Stimulated activated naive CD8-positive, alpha-beta T cell treated with anti-CD3 and anti-CD28 coated beads, Interleukin-15, amount 100 ng/mL, for 72 hours (primary cell): ENCODE measurements around the gene SNAP91.
"Not testable (repeated sequence)": the region's sequence is repeated elsewhere in the genome, so short reads cannot be mapped to it uniquely, and the experiment has no call there.

Experiments
- ATAC-seq: fragments of 150-1000 bp; cut with Tn5 transposase; 2 replicates; pipeline ENCODE4 v1.10.0; 2021; ENCODE audit warnings: mild to moderate bottlenecking, moderate library complexity
- DNase-seq, 2 donors: peaks; one replicate each; pipeline ENCODE4 v3.0.0; 2021 to 2022
- H3K27ac Mint-ChIP-seq, 2 donors: one replicate each; pipeline ENCODE4 v1.8.0; 2022; ENCODE audit warnings: mild to moderate bottlenecking in 2 of 2, mixed read lengths in 2 of 2, moderate library complexity in 2 of 2
- H3K27me3 Mint-ChIP-seq: one replicate; pipeline ENCODE4 v1.8.0; 2022; ENCODE audit warnings: mixed read lengths
- H3K4me1 Mint-ChIP-seq: one replicate; pipeline ENCODE4 v1.8.0; 2022; ENCODE audit warnings: mild to moderate bottlenecking, mixed read lengths
- H3K4me3 Mint-ChIP-seq, 2 donors: one replicate each; pipeline ENCODE4 v1.8.0; 2022; ENCODE audit warnings: mild to moderate bottlenecking in 2 of 2, mixed read lengths in 2 of 2, moderate library complexity in 1 of 2
- H3K9me3 Mint-ChIP-seq, 2 donors: one replicate each; pipeline ENCODE4 v1.8.0; 2022; ENCODE audit warnings: mixed read lengths in 2 of 2

Gene SNAP91

GRCh38 chr6:83702077-83702476, 6.8 kb downstream of the SNAP91 start:
- Mint-ChIP-seq H3K27ac (no peak overlapping the region), H3K4me3 (no peak overlapping the region), H3K9me3 (no peaks in the 10 kb centered on the region), H3K27me3 (peaks cover 29% of the 10 kb centered on the region), H3K4me1 (no peaks in the 10 kb centered on the region)
- no peak for ATAC-seq
- DNase-seq = no peak

GRCh38 chr6:83696674-83697073, 12.2 kb downstream of the SNAP91 start:
- Mint-ChIP-seq H3K27ac (no peak overlapping the region), H3K4me3 (no peak overlapping the region), H3K9me3 (no peaks in the 10 kb centered on the region), H3K4me1 (no peaks in the 10 kb centered on the region), H3K27me3 (peaks cover 10% of the 10 kb centered on the region)
- DNase-seq = no peak
- ATAC-seq = no peak

DNA sequence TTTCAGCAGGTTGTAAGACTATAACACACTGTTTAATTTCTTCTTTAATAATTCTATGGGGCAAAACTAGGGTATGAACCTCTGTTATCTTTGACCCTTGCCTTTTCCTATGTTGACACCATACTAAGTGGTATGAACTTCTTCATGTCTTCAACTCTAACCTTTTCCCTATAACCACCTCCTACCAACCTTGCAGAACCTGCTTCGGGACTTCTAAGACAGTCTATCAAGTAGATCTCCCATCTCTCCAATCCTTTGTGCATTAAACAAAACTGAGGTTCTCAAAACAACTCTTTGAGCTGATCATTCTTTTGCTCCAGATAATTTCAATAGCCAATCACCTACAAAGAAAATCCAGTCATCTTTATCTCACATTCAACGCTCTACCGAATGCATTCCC, 23.4 kb downstream of the SNAP91 start:
- no peak for DNase-seq
- H3K4me3 Mint-ChIP-seq = no peak overlapping the region
- H3K27ac Mint-ChIP-seq = no peak overlapping the region
- H3K9me3 Mint-ChIP-seq = peaks cover 8 to 13% of the 10 kb centered on the region in 2 donors
- no peak for ATAC-seq
- H3K4me1 Mint-ChIP-seq = no peaks in the 10 kb centered on the region
- no peaks in the 10 kb centered on the region for H3K27me3 Mint-ChIP-seq

DNA sequence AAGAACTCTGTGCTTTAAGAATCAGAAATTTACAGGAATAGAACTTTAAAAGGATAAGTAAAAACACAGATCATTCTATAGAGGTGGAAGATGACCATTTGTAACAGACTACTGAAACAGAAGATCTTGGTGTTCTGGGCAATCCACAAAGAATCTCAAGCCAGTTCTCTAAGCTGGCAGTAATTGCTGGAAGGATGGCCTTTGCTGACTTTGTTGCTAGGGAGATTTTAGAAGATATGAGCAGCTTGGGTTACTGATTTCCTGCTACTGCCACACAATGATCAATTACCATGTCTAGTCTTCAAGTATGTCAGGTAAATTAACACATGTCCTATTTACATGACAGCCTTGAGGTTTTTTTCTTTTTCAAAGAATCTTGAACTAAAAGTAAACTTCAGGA, 31.1 kb downstream of the SNAP91 start:
- peaks cover 0 to under 1% of the 10 kb centered on the region in 2 donors for H3K9me3 Mint-ChIP-seq
- no peak for ATAC-seq

GRCh38 chr6:83637953-83638352, 70.9 kb downstream of the SNAP91 start:
- peaks cover 5% of the 10 kb centered on the region for H3K27me3 Mint-ChIP-seq
- no peak for ATAC-seq

More for the DNA sequence above, 31.1 kb downstream of the SNAP91 start:
- Mint-ChIP-seq H3K4me1 (no peaks in the 10 kb centered on the region), H3K27me3 (no peaks in the 10 kb centered on the region), H3K27ac (no peak overlapping the region), H3K4me3 (no peak overlapping the region)
- DNase-seq = no peak

GRCh38 chr6:83636800-83637199, 72.1 kb downstream of the SNAP91 start:
- DNase-seq (no peak), ATAC-seq (no peak)
- H3K4me1 Mint-ChIP-seq = no peaks in the 10 kb centered on the region
- H3K27ac Mint-ChIP-seq = no peak overlapping the region
- no peak overlapping the region for H3K4me3 Mint-ChIP-seq
- H3K9me3 Mint-ChIP-seq = no peaks in the 10 kb centered on the region
- peaks cover 8% of the 10 kb centered on the region for H3K27me3 Mint-ChIP-seq

More at GRCh38 chr6:83637953-83638352, 70.9 kb downstream of the SNAP91 start:
- DNase-seq = no peak
- no peak overlapping the region for H3K27ac Mint-ChIP-seq
- no peaks in the 10 kb centered on the region for H3K4me1 Mint-ChIP-seq
- no peak overlapping the region for H3K4me3 Mint-ChIP-seq
- no peaks in the 10 kb centered on the region for H3K9me3 Mint-ChIP-seq

DNA sequence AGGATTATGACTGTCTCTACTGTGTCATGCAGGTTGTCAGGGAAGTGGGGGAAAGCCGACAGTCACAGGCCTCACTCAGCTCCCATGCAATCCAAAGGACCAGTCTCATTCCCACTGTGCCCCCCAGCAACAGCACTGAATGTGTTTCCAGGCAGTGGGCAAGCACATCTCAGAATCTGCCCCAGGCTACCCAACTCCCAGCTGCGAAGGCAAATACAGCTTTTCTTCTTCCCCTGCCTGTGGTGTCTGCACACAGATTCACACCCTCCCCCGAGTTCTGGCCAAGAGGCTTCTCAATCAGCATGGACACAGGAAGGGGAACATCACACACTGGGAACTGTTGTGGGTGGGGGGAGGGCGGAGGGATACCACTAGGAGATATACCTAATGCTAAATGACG, 75.3 kb downstream of the SNAP91 start:
- Mint-ChIP-seq H3K27ac (no peak overlapping the region), H3K4me3 (no peak overlapping the region), H3K4me1 (no peaks in the 10 kb centered on the region), H3K27me3 (peaks cover 8% of the 10 kb centered on the region), H3K9me3 (peaks cover 0 to 10% of the 10 kb centered on the region in 2 donors)
- no peak for ATAC-seq
- DNase-seq = no peak

DNA sequence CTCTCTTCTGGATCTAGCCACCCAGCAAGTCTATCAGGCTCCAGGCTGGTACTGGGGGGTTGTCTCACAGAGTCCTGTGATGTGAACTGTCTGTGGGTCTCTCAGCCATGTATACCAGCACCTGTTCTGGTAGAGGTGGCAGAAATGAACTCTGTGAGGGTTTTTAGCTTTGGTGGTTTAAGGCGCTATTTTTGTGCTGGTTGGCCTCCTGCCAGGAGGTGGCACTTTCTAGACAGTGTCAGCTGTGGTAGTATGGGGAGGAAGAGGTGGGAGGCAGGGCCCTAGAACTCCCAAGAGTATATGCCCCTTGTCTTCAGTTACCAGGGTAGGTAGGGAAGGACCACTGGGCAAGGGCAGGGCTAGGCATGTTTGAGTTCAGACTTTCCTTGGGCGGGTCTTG, 75.8 kb downstream of the SNAP91 start:
- no peak overlapping the region for H3K27ac Mint-ChIP-seq
- H3K4me1 Mint-ChIP-seq = no peaks in the 10 kb centered on the region

GRCh38 chr6:83629908-83630307, 79.0 kb downstream of the SNAP91 start:
- H3K4me1 Mint-ChIP-seq, ATAC-seq, DNase-seq, H3K27ac Mint-ChIP-seq, H3K27me3 Mint-ChIP-seq, H3K4me3 Mint-ChIP-seq: not testable (repeated sequence)
- peaks cover 3 to 31% of the 10 kb centered on the region in 2 donors for H3K9me3 Mint-ChIP-seq

More for the DNA sequence above, 75.8 kb downstream of the SNAP91 start:
- no peak overlapping the region for H3K4me3 Mint-ChIP-seq
- ATAC-seq (no peak), DNase-seq (no peak)
- H3K9me3 Mint-ChIP-seq = peaks cover 0 to 10% of the 10 kb centered on the region in 2 donors
- H3K27me3 Mint-ChIP-seq = peaks cover 8% of the 10 kb centered on the region

- H3K4me1 Mint-ChIP-seq = no peaks in the 10 kb centered on the region
- no peak for DNase-seq
- H3K4me3 Mint-ChIP-seq = no peak overlapping the region
- H3K9me3 Mint-ChIP-seq = no peaks in the 10 kb centered on the region
- H3K27ac Mint-ChIP-seq = no peak overlapping the region
- peak; percentile 37 for ATAC-seq
- H3K27me3 Mint-ChIP-seq = no peaks in the 10 kb centered on the region
Observed at GRCh38 chr6:83615025-83615999, 93.6 kb downstream of the SNAP91 start.

DNA sequence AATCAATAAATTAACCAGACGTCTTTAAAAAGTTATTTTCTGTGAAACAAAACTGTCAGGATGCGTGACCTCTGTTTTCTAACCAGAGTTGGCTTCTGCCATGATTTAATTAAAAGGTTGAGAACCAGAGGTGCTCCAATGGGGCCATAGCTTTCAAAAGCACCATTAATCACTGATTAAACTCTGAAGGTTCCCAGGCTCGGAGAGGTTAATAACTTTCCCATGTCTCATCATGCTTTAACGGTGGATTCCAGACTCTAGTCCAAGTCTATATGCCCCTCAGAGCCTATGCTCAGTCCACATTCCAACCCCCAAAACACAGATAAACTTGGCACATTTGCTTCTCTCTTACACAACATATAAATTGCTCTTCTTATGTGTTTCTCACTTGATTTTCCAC, 95.5 kb downstream of the SNAP91 start:
- Mint-ChIP-seq H3K9me3 (no peaks in the 10 kb centered on the region), H3K27ac (no peak overlapping the region), H3K27me3 (peaks cover 4% of the 10 kb centered on the region), H3K4me1 (no peaks in the 10 kb centered on the region), H3K4me3 (no peak overlapping the region)
- DNase-seq = no peak
- ATAC-seq = no peak

- H3K4me3 Mint-ChIP-seq = no peak overlapping the region
- DNase-seq = no peak
- H3K27ac Mint-ChIP-seq = no peak overlapping the region
- H3K4me1 Mint-ChIP-seq = no peaks in the 10 kb centered on the region
- H3K9me3 Mint-ChIP-seq = no peaks in the 10 kb centered on the region
- H3K27me3 Mint-ChIP-seq = peaks cover 5% of the 10 kb centered on the region
- ATAC-seq = no peak
Observed at GRCh38 chr6:83609248-83609647, 99.7 kb downstream of the SNAP91 start.

DNA sequence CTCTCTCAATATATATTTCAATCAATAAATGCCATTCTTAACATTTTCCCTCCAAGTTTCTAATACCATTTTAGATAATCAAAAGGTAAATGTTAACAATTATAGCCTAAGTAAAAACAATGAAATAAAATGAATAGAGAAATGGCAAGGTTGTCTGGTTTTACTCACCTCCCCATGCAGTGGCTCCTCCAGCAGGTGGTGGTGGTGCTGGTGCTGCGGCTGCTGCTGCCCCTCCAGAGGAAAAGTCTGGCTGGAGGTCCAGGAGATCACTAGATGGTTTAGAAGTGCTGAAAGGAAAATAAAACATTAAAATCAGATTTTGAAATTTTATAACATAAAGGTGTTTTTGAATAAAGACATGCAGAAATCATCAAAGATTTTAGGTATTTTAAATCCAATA, 103.4 kb downstream of the SNAP91 start:
- ATAC-seq = no peak
- Mint-ChIP-seq H3K4me1 (no peaks in the 10 kb centered on the region), H3K27me3 (peaks cover 5% of the 10 kb centered on the region), H3K4me3 (no peak overlapping the region), H3K27ac (no peak overlapping the region), H3K9me3 (no peaks in the 10 kb centered on the region)
- no peak for DNase-seq

DNA sequence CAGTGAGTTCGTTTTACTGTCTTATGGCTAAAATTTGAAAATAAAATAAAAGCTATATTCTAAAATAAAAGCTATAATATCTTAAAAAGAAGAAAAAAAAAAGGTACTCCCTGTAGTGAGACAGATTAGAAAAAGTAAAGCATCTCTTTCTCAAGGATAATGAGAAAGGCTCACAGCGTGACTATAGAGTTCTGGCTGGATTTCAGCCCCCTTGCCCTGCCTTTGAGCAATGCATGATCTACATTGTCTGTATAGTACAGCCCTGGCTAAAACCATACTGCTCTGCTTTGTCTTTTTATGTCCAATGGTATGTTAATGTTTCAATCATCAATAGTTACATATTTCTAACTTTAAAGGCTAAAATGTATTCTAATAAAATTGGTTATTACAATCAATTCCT, 105.3 kb downstream of the SNAP91 start:
- Mint-ChIP-seq H3K4me1 (no peaks in the 10 kb centered on the region), H3K27ac (no peak overlapping the region), H3K4me3 (no peak overlapping the region), H3K9me3 (no peaks in the 10 kb centered on the region), H3K27me3 (peaks cover 3% of the 10 kb centered on the region)
- DNase-seq = no peak
- ATAC-seq = no peak

GRCh38 chr6:83601119-83601518, 107.8 kb downstream of the SNAP91 start:
- DNase-seq (no peak), ATAC-seq (no peak)
- H3K4me3 Mint-ChIP-seq = no peak overlapping the region
- no peaks in the 10 kb centered on the region for H3K27me3 Mint-ChIP-seq
- H3K27ac Mint-ChIP-seq = no peak overlapping the region
- H3K9me3 Mint-ChIP-seq = no peaks in the 10 kb centered on the region
- H3K4me1 Mint-ChIP-seq = no peaks in the 10 kb centered on the region

- Mint-ChIP-seq H3K27ac (no peak overlapping the region), H3K4me1 (no peaks in the 10 kb centered on the region), H3K9me3 (no peaks in the 10 kb centered on the region), H3K4me3 (no peak overlapping the region), H3K27me3 (no peaks in the 10 kb centered on the region)
- DNase-seq (no peak), ATAC-seq (no peak)
Observed at GRCh38 chr6:83600459-83600858, 108.4 kb downstream of the SNAP91 start.
